HK-2 (cell line): ENCODE results near the gene NXNL1.
"Not testable (repeated sequence)": the region's sequence is repeated elsewhere in the genome, so short reads cannot be mapped to it uniquely, and the experiment has no call there.

Experiments used
- DNase-seq: peaks from one replicate; pipeline ENCODE4 v3.0.0-alpha.2; 2018; ENCODE audit not compliant: unreplicated experiment

Gene NXNL1, protein sequence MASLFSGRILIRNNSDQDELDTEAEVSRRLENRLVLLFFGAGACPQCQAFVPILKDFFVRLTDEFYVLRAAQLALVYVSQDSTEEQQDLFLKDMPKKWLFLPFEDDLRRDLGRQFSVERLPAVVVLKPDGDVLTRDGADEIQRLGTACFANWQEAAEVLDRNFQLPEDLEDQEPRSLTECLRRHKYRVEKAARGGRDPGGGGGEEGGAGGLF

DNA sequence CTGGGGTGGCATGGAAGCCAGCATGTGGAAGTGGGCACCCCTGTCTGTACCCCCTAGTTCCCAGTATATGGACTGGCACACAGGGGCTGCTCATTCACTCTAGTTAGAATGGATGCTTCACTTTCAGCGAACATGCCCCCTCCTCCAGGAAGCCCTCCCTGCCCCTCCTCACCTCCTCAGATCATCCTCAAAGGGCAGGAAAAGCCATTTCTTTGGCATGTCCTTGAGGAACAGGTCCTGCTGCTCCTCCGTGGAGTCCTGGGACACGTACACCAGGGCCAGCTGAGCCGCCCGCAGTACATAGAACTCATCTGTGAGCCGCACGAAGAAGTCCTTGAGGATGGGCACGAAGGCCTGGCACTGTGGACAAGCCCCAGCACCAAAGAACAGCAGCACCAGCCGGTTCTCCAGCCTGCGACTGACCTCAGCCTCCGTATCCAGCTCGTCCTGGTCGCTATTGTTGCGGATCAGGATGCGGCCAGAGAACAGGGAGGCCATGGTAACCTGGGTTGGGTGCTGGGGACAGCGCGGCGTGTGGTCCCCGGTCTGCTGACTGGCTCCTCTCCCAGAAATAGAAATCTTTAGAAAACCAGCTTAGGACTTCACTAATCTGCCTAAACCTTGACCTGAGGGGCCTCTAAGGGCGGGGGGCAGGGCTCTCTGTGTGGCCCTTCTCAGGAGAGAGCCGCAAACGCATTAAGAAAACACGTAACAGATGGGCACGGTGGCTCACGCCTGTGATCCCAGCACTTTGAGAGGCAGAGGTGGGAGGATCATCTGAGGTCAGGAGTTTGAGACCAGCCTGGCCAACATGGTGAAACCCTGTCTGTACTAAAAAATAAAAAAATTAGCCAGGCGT, at the start of gene NXNL1:
NXNL1 (minus strand) TSS at position 555 of the 859 bp plus-strand sequence; CDS start at position 498, 57 bp downstream.
- DNase-seq: no peak

DNA sequence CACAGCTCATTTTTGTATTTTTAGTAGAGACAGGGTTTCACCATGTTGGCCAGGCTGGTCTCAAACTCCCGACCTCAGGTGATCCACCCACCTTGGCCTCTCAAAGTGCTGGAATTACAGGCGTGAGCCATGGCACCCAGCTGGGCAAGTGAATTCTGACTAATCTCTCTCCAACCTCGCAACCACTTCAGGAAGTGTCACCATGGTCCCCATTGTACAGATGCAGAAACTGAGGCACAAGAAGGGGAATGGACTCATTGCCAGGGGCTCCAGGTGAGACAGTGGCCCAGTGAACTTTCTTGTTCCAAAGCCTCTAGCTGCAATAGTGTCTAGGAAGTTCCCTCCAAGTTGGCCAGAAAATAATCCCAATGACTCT, 47.8 kb upstream of the NXNL1 start:
- not testable (repeated sequence) for DNase-seq

DNA sequence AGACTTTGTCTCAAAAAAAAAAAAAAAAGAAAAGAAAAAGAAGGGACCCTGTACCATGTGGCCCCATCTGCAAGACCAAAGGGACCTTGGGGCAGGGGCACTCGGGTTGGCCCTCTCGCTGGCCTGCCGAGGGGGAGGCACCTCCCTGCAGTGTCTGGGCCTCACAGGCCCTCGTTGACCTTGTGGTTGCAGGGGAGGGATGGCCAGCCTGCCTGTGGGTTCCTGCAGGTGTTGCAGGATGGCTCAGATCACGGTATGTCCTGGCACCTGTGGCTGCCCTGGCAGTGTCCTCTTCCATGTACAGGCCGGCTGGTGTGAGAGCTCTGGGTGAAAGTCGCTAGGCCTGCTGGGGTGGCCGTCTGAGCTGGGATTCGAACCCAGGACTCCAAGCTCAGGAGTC, 46.0 kb upstream of the NXNL1 start:
- DNase-seq: no peak

DNA sequence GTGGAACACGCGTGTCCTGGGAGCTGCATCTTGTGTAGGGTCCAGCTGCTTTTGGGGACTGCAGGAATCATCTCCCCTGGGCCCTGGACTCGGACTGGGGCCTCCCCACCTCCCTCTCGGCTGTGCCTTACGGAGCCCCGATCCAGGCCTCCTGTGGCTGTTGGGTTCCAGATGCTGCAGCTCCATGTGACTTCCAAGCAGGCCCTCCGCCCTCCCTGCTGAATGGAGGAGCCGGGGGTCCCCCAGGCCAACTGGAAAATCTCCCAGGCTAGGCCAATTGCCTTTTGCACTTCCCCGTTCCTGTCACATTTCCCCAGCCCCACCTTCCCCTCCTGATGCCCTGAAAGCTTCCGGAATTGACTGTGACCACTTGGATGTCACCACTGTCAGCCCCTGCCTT, 44.5 kb upstream of the NXNL1 start:
- no peak for DNase-seq

DNA sequence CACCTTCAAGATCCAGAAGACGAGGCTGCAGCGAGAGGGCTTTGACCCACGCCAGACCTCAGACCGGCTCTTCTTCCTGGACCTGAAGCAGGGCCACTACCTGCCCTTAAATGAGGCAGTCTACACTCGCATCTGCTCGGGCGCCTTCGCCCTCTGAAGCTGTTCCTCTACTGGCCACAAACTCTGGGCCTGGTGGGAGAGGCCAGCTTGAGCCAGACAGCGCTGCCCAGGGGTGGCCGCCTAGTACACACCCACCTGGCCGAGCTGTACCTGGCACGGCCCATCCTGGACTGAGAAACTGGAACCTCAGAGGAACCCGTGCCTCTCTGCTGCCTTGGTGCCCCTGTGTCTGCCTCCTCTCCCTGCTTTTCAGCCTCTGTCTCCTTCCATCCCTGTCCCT, 43.7 kb upstream of the NXNL1 start:
- DNase-seq: no peak

DNA sequence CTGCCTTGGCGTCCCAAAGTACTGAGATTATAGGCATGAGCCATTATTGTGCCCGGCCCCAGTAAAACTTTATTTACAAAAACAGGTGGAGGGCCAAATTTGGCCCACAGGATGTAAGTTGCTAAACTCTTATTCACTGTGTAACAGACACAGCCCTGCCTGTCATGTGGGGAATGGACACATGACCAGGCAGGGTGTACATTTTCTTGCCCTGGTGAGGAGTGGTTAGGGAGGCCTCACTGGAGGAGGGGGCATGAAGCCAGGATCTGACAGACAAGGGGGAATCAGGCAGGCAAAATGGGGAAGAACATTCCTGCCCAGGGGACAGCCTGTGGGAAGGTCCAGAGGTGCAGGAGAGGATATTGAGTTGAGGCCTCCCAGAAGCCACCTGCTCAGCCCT, 43.3 kb upstream of the NXNL1 start:
- DNase-seq: no peak

DNA sequence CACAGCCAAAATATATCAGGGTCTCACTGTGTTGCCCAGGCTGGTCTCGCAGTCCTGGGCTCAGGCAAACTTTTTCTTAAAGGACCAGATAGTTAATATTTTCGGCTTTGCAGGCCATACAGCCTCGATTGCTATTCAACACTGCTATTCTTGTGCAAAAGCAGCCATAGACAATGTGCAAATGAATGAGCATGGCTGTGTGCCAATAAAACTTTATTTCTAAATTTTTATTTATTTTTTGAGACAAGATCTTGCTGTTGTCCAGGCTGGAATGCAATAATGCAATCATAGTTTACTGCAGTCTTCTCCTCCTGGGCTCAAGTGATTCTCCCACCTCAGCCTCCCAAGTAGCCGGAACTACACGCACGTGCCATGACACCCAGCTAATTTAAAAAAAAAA, 42.5 kb upstream of the NXNL1 start:
- no peak for DNase-seq

DNA sequence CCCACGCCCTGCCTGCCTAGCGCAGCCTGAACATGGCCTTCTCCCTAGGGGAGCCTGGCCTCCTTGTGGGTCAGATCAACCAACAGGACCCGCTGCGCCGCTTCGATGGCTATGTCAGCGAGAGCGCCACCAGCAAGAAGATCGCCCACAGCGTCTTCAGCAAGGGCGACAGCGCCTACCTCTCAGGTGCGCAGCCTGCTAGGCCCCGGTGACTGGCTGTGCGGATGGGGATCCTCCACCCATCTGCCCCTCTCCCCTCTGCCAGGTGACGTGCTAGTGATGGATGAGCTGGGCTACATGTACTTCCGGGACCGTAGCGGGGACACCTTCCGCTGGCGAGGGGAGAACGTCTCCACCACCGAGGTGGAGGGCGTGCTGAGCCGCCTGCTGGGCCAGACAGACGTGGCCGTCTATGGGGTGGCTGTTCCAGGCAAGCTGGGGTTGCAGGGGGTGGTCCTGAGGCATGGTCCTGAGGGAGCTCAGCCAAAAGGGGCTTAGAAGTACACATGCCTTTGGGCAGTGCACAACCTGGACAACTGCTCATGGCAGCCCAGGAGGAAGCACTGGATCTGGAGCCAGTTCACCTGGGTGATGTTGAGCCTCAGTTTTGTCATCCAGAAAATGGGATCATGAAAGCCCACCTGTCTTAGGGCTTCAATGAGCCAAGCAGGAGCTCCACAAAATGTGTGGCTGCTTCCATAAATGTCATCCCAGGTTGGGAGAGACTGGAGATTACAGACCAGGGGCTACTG, 39.9 kb upstream of the NXNL1 start:
- no peak for DNase-seq

DNA sequence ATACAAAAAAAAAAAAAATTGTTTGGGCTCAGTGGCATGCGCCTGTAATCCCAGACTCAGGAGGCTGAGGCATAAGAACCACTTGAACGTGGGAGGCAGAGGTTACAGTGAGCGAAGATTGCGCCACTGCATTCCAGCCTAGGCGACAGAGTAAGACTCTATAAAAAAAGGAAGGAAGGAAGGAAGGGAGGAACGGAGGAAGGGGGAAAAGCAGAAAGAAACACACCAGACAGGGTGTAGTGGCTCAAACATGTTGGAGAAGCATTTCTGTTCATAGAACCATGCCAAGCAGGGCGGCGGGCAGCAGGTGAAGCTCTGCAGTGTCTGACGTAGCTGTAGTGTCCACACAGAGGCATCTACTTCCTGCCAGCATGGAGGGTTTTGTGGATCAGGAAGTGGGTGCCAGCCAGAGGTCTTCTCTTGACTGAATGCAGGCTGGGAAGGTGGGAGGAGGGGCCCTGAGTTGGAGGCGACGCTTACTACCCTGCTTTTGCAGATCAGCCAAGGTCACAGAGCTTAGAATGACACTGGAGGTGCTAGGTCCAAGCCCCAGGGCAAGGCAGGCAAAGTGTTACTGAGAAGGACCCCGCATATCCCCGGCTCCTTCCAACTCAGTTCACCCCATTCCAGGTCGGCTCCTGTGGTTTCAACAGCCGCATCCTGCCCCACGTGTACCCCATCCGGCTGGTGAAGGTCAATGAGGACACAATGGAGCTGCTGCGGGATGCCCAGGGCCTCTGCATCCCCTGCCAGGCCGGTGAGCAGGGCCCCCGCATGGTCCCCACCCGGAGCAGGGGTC, 39.1 kb upstream of the NXNL1 start:
- no peak for DNase-seq

DNA sequence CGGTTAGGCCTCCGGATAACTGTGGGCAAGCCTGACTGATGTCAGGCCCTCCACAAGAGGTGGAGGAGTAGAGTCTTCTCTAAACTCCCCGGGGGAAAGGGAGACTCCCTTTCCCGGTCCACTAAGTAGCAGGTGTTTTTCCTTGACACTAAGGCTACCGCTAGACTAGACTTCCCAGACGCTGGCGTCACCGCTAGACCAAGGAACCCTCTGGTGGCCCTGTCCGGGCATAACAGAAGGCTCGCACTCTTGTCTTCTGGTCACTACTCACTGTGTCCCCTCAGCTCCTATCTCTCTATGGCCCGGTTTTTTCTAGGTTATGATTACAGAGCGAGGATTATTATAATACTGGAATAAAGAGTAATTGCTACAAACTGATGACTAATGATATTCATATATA, 38.3 kb upstream of the NXNL1 start:
- DNase-seq: peak; percentile 22

DNA sequence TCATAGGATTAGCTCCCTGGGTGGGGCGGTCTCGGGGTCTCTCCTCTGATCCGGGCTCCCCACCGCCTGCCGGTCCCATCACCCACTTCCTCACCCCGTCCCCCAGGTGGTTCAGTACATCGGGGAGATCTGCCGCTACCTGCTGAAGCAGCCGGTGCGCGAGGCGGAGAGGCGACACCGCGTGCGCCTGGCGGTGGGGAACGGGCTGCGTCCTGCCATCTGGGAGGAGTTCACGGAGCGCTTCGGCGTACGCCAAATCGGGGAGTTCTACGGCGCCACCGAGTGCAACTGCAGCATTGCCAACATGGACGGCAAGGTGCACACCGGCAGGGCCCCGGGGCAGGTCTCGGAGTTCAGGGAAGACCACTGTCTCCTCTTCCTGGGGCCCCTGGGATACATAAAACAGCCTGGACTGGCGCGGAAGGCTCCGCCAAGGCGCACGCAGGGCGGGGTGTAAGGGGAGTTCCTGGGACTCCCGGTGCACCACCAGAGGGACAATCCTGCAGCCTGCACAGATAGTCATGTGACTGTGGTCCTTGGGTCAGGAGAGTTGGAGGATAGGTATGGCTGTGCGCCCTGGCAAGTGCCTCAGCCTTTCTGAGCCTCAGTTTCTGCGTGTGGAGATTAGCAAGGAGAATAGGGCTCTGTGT, 36.5 kb upstream of the NXNL1 start:
- DNase-seq: no peak

DNA sequence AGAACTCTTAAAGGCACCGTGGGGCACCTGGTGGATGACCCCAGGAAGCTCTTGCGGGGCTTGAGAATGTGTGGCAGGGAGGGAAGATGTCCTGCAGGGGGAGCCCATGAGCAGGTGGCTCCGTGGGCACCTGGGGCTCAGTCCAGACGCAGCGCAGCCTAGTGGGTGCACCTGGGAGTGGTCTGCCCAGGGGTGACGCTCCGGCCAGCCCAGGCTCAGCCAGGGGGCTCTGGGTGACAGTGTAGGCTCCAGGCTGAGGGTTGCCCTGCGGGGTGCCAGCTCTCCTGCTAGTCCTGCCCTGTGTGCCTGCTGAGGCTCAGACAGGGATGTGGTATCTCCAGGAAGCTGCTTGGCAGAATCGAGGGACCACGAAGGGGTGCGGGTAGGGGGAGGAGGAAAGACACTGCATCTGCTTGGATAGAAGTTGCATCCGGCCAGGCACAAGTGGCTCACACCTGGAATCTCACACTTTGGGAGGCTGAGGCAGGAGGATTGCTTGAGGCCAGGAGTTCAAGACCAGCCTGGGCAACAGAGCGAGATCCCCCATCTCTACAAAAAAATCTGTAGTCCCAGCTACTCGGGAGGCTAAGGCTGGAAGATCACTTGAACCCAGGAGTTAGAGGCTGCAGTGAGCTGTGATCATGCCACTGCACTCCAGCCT, 35.7 kb upstream of the NXNL1 start:
- peak; percentile 66 for DNase-seq

DNA sequence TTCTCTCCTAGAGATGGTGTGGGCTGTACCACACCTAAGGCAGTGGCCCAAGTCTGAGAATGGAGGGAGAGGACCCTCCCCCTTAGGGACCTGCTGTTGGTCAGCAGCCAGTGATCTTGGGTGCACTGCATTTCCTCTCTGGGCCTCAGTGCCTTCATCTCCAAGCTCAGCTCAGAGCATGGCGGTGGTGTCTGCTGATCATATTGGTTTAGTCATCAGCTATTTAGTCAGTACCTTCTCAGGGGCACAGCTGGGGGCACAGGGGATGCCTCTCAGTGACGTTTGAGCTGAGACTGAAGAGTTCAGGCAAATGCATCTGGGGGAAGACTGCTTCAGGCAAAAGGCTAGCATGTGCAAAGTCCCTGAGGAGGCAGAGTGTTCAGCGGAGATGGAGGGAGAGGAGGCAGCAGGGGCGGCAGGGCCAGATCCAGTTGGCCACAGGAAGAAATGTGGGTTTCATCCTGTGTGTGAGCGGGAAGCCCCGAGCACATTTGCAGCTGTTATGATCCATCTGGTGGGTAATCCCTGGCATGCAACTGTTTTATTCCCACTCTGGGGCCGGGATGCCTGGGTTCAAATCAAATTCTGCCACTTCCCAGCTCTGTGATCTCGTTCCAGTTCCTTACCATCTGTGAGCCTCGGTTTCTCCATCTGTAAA, 35.0 kb upstream of the NXNL1 start:
- no peak for DNase-seq

DNA sequence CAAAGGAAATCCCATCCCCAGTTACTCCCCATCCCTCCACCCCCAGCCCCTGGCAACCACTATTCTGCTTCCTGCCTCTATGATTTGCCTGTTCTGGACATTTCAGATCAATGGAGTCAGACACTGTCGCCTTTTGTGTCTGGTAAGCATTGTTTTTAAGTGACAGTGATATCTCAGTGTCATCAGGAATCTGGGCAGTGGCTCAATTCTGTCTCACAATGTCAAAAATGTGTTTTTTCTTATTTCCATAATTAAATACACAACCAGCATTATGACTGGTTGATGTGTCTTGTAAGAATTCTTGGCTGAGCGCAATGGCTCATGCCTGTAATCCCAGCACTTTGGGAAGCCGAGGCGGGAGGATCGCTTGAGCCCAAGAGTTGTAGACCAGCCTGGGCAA, 30.6 kb upstream of the NXNL1 start:
- no peak for DNase-seq

DNA sequence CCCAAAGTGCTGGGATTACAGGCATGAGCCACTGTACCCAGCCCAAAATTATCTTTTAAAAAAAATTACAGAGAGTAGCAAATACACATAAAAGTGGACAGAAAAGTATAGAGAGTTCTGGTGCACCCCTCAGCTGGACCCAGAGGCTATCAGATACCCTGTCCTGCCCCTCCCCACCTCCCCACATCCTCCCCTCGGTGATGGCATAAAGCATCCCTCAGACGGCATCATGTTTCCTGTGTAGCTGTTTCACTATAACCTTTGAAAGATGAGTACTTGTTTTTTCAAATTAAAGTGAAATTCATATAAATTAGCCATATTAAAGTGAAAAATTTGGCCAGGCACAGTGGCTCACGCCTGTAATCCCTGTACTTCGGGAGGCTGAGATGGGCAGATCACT, 29.7 kb upstream of the NXNL1 start:
- no peak for DNase-seq

DNA sequence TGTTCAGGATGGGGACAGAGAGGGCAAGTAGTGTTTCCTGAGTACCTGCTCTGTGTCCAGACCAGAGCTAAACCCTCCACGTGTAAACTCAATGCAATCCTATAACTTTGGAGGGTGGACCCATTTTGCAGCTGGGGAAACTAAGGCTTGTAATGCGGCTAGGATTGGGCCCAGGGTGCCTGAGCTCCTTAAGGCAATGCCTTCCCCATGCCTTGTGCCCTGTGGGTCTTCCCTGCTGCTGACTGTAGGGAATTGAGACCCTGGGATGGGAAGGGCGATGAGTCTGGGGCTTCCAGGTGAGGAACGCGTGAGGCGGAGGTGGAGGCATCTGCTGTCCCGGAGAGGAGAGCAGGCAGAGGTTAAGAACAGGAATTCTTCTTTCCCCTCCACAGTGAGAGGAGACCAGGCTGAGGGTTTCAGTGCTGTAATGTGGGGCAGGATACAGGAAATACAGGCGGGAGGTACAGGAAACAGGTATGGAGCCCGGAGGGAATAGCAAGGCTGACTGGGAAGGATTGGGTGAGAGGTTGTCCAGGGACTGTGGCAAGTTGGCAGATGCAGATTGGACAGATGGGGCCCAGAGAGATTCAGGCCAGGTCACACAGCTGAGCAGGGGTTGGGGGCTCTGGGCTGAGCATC, 28.8 kb upstream of the NXNL1 start:
- DNase-seq: no peak

DNA sequence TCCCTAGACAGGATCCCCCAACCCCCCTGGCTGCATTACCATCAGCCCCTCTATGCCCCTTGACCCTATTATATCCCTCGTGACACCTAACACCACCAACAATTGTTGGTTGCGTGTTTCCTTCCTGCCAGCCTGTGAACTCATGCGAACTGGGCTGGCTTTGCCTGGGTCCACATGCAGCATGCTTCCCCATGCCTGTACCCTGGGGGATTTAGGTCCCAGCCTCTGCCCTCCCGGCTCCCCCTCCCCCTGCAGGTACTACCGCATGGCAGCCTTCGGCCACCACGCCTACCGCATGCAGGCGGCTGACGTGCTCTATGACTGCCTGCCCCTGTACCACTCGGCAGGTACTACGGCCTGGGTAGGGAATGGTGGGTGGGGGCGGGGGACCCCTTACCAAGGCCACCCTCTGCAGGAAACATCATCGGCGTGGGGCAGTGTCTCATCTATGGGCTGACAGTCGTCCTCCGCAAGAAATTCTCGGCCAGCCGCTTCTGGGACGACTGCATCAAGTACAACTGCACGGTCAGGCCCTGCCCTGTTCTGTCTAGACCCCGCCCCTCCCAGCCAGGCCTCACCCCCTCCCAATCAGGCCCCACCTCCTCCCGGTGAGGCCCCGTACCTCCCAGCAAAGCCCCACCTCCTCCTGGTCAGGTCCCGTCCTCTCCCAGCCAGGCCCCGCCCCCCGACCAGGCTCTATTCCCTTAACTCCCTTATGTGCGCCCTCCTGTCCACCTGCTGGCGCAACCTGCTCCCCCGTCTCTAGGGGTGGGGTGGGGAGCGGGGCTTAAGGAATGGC, 28.1 kb upstream of the NXNL1 start:
- DNase-seq: no peak

DNA sequence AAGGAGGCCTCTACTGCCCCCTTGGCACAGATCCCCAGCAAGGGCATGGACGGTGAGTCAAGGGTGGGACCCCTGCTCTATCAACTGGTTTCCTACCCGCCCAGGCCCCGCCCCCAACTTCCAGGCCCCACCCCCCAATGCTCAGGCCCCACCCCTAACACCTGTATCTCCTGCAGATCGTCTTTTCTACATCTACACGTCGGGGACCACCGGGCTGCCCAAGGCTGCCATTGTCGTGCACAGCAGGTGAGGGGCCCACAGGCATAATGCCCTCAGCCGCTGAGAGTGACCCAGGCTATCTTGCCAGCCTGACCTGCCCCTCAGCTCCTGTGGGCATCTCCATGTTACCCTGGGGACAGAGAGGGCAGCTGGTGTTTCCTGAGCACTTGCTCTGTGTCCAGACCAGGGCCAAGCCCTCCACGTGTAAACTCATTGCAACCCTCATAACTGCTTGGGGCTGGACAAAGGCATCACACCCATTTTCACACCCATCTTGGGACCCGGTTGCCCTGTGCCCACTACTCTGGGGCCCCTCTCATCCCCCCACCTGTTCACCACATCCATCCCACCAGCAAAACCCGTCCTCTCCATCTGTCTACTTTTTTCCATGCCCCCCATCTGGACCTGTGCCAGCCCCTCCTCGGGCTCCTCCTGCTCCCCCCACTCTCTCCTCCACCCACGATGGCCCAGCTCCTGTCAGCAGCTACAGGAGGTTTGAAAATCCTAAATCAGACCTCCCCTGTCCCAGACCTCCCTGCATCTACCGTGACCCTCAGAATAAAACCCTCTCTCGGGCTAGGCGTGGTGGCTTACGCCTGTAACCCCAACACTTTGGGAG, 26.8 kb upstream of the NXNL1 start:
- no peak for DNase-seq
